OCI-LY3 (cell line): ENCODE data around the gene IGFL4.

ENCODE experiments used
- EZH2phosphoT487 ChIP-seq: fragments of 200-600 bp; shearing (Covaris generic); IDR thresholded peaks from 2 replicates; pipeline ENCODE4 v1.6.1; 2018; ENCODE audit warnings: antibody characterized with exemption, mixed run types, low read depth
- TF ChIP-seq, protein P1 (sequence below): fragments of 200-600, 300-600 bp; sonication (generic); IDR thresholded peaks from 2 replicates; pipeline ENCODE4 v1.5.1; 2014; ENCODE audit warnings: antibody characterized with exemption, low read length, low read depth

GRCh38 chr19:46000491-46001246 lies 40.1 kb downstream of the IGFL4 start:
- TF ChIP-seq, protein P1, sequence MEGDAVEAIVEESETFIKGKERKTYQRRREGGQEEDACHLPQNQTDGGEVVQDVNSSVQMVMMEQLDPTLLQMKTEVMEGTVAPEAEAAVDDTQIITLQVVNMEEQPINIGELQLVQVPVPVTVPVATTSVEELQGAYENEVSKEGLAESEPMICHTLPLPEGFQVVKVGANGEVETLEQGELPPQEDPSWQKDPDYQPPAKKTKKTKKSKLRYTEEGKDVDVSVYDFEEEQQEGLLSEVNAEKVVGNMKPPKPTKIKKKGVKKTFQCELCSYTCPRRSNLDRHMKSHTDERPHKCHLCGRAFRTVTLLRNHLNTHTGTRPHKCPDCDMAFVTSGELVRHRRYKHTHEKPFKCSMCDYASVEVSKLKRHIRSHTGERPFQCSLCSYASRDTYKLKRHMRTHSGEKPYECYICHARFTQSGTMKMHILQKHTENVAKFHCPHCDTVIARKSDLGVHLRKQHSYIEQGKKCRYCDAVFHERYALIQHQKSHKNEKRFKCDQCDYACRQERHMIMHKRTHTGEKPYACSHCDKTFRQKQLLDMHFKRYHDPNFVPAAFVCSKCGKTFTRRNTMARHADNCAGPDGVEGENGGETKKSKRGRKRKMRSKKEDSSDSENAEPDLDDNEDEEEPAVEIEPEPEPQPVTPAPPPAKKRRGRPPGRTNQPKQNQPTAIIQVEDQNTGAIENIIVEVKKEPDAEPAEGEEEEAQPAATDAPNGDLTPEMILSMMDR, result no peak
- no peak for TF ChIP-seq EZH2phosphoT487
